IPS-15b (cell line): ENCODE measurements around the gene ACAP2.

Source experiments
- H3K27me3 ChIP-seq: one replicate; pipeline ENCODE4 v1.6.1; 2013; ENCODE audit warnings: low read length; ENCODE audit not compliant: control insufficient read depth, insufficient read depth
- H3K36me3 ChIP-seq: one replicate; pipeline ENCODE4 v1.6.1; 2013; ENCODE audit warnings: low read length; ENCODE audit not compliant: control insufficient read depth, insufficient read depth
- H3K4me1 ChIP-seq: one replicate; pipeline ENCODE4 v1.6.1; 2013; ENCODE audit warnings: mild to moderate bottlenecking, low read length; ENCODE audit not compliant: control insufficient read depth, insufficient read depth
- H3K4me3 ChIP-seq: one replicate; pipeline ENCODE4 v1.5.1; 2013; ENCODE audit warnings: low read depth, low read length
- H3K9ac ChIP-seq: one replicate; pipeline ENCODE4 v1.6.1; 2013; ENCODE audit warnings: low read depth, mild to moderate bottlenecking, low read length
- H3K9me3 ChIP-seq: one replicate; pipeline ENCODE4 v1.6.1; 2013; ENCODE audit warnings: mild to moderate bottlenecking, low read length; ENCODE audit not compliant: control insufficient read depth, insufficient read depth

ACAP2 gene

DNA sequence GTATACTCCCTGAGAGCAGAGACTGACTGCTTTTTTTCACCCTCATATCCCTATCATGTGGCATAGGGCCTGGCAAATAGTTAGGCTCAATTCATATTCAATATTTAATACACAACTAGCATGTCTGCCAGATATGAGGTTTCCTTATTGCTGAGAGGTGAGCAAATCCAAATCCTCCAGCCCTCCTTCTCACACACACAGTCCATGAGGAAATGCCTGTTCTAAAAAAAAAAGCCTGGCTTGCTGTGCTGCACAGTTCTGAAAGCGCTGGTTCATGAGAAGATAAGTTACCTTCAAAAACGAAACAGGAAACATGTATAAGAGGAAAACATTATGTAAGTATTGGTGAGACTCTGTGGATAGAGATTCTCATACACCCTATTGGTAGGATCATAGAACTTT is 15.5 kb upstream of the ACAP2 start:
- H3K9ac ChIP-seq = no peak overlapping the region
- no peaks in the 10 kb centered on the region for H3K9me3 ChIP-seq
- no peaks in the 10 kb centered on the region for H3K27me3 ChIP-seq
- H3K4me3 ChIP-seq = no peak overlapping the region
- no peaks in the 10 kb centered on the region for H3K36me3 ChIP-seq
- H3K4me1 ChIP-seq = no peaks in the 10 kb centered on the region

DNA sequence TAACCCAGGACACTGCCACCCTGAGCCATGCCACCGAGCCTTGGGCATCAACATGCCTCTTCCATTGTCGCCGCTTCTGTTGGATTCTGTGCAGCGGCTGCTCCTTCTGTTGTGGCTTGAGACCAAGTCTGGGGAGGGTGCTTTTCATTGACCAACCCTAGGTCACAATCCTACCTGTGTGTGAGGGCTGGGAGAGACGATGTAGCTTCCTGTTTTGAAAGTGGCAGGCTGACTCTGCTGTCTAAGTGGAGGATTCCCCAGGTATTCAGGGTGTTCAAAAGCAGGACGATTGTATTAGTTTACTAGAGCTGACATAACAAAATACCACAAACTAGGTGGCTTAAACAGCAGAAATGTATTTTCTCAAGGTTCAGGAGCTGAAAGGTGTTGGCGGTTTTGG is 13.0 kb upstream of the ACAP2 start:
- no peaks in the 10 kb centered on the region for H3K27me3 ChIP-seq
- no peak overlapping the region for H3K9ac ChIP-seq
- no peaks in the 10 kb centered on the region for H3K36me3 ChIP-seq
- no peak overlapping the region for H3K4me3 ChIP-seq
- no peaks in the 10 kb centered on the region for H3K9me3 ChIP-seq
- no peaks in the 10 kb centered on the region for H3K4me1 ChIP-seq

DNA sequence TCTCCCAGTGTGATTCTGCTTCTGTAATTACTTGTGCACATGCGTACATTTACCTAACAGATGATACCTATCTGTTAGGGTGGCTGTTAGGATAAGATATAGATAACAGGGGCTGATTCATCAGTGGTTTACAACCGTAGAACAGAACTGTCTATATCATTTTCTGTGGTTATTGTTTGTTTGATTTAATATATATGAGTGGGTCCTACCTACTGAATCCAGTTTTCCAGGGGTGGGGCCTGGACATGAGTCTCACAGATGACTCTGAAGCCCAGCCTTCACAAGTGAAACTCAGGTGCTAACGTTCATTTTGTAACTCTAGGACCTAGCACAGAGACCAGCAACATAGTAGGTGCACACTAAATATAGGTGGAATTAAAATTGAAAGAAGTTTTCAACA is 10.4 kb upstream of the ACAP2 start:
- Histone ChIP-seq H3K4me3 (no peak overlapping the region), H3K27me3 (no peaks in the 10 kb centered on the region), H3K9me3 (no peaks in the 10 kb centered on the region), H3K9ac (no peak overlapping the region), H3K36me3 (no peaks in the 10 kb centered on the region), H3K4me1 (no peaks in the 10 kb centered on the region)

DNA sequence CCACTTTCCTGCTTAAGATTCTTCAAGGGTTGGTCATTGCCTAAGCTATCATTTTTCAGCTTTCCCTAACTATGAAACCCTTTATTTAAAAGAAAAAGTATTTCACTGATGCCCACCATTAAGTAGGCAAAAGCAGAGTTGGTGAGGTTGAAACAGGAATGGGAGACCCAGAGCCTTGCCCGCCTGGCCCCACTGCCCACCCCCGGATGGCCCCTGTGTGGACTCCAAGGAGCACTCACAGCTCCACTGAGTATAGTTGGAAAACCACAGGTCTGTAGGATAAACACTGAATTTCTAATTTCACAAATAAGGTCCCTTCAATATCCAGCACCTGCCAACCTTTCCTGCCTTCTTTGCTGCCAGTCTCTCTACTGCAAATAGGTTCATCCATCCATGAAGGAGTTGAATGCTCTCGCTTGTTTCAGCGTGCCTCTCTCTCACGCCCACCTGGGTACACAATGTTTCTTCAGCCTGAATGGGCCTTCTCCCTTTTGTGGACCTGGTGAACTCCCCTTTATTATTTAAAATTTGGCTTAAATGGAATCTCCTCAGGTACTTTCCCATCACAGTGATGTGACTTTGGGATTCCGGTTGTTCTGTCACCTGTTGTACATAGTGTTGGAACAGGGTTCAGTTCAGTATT is 8.7 kb upstream of the ACAP2 start:
- Histone ChIP-seq H3K4me3 (no peak overlapping the region), H3K9me3 (no peaks in the 10 kb centered on the region), H3K27me3 (no peaks in the 10 kb centered on the region), H3K4me1 (no peaks in the 10 kb centered on the region), H3K9ac (no peak overlapping the region), H3K36me3 (no peaks in the 10 kb centered on the region)

DNA sequence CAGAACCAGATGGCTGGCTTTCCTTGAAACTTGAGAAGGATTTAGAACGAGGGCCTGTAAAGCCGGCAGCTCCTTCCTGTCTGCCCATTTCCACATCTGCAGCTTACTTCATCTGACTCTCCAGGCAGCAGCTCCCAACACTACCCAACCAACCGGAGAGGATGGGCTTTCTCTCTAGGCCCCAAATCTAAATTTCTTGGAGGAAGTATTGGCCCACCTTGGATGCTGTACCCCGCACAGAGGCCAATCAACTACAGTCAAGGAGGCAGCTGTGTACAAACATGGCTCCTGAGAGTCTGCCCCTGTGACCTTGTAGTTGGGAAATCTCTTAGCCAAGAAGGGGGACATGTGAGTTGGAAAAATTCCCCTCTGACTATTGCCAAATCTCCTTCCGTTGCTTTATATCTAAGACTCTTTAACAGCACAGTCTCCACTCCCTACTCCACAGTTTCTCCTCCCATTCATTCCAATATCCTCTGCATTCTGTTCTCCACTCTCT is 8.0 kb upstream of the ACAP2 start:
- no peaks in the 10 kb centered on the region for H3K27me3 ChIP-seq

DNA sequence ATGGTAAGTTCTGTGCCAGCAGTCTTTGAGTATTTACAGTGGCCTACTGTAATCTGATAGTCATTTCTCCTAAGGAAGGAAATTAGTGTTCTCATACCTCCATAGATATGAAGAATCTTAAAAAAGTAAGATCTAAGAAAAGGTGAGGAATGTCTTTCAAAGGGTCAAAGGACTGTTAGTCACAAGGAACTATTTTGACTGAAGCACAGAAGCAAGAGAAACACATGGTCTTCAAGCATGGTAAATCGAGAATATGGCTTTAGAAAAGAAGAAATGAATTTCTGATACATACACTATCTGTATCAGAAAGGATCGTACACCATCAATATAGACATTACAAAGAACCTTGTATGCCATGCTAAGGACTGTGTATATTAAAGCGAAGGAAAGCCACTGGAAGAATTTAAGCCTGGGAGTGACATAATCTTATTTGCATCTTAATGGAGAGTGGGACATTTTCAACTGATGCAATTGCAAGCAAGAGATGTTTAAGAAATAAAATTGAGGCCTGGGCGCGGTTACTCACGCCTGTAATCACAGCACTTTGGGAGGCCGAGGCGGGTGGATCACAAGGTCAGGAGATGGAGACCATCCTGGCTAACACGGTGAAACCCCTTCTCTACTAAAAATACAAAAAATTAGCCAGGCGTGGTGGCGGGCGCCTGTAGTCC is 5.5 kb upstream of the ACAP2 start:
- no peaks in the 10 kb centered on the region for H3K27me3 ChIP-seq

More for the DNA sequence above, 8.0 kb upstream of the ACAP2 start:
- no peak overlapping the region for H3K9ac ChIP-seq
- no peaks in the 10 kb centered on the region for H3K4me1 ChIP-seq
- H3K4me3 ChIP-seq = no peak overlapping the region
- no peaks in the 10 kb centered on the region for H3K9me3 ChIP-seq
- no peaks in the 10 kb centered on the region for H3K36me3 ChIP-seq

DNA sequence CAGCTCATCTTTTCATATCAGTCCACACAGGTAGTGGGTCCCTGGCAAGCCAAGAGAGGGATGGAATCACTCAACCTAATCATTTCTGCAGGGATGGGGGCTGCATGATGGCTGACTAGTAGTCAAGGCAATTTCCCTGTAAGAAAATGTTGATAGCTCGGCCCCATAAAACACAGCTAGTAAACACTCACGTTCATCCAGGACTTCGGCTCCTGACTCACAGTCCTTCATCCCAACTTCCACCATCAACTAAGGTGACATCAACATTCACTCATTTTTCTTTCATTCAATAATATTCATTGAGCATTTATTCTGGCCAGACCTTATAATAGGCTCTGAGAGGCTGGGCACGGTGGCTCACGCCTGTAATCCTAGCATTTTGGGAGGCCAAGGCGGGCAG is 4.4 kb upstream of the ACAP2 start:
- Histone ChIP-seq H3K4me3 (no peak overlapping the region), H3K9ac (no peak overlapping the region), H3K27me3 (no peaks in the 10 kb centered on the region), H3K36me3 (no peaks in the 10 kb centered on the region), H3K9me3 (no peaks in the 10 kb centered on the region), H3K4me1 (peaks cover 3% of the 10 kb centered on the region)

More for the DNA sequence above, 5.5 kb upstream of the ACAP2 start:
- peaks cover 3% of the 10 kb centered on the region for H3K4me1 ChIP-seq
- no peak overlapping the region for H3K9ac ChIP-seq
- H3K9me3 ChIP-seq = no peaks in the 10 kb centered on the region
- no peak overlapping the region for H3K4me3 ChIP-seq
- H3K36me3 ChIP-seq = no peaks in the 10 kb centered on the region

DNA sequence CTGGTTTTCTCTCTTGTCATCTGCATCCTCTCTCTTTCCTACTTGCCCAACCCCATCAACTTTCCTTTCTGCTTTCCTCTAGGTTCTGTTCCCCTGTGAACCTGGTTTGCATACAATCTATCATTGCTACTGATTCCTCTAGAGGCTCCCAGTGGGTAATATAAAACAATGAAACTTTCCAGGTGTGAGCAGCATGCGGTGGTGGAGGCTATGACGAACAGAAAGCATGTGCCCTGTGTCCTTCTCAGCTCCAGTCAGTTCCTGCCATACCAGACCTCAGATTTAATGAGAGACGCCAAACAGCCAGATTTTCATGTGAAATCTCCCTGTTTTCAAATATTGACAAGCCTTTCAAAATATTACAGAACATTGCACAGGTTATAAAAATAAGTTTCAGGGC is 3.5 kb upstream of the ACAP2 start:
- H3K36me3 ChIP-seq = no peaks in the 10 kb centered on the region
- peaks cover 3% of the 10 kb centered on the region for H3K4me1 ChIP-seq
- no peak overlapping the region for H3K4me3 ChIP-seq
- no peaks in the 10 kb centered on the region for H3K9me3 ChIP-seq
- no peak overlapping the region for H3K9ac ChIP-seq
- no peaks in the 10 kb centered on the region for H3K27me3 ChIP-seq

DNA sequence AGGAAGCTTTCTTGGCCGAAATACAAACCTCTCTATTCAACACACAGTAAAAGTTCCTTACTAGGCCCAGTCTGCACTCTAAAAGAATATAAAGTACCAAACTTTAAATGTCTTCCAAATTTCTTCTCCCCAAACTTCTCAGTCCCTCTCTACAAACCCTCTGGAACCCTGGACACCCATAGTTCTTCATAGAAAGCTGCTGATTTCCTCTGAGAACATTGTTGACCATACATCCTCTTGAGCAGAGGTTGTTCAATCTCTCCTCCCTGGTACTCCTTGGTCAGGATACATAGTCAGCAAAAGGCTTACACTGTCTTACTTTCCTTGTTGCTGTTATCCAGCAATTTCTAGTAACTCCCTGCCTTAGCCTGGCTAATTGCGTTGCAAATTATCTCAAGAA is 3.1 kb upstream of the ACAP2 start:
- Histone ChIP-seq H3K9ac (no peak overlapping the region), H3K4me3 (no peak overlapping the region), H3K36me3 (no peaks in the 10 kb centered on the region), H3K9me3 (no peaks in the 10 kb centered on the region), H3K4me1 (peaks cover 6% of the 10 kb centered on the region), H3K27me3 (no peaks in the 10 kb centered on the region)

DNA sequence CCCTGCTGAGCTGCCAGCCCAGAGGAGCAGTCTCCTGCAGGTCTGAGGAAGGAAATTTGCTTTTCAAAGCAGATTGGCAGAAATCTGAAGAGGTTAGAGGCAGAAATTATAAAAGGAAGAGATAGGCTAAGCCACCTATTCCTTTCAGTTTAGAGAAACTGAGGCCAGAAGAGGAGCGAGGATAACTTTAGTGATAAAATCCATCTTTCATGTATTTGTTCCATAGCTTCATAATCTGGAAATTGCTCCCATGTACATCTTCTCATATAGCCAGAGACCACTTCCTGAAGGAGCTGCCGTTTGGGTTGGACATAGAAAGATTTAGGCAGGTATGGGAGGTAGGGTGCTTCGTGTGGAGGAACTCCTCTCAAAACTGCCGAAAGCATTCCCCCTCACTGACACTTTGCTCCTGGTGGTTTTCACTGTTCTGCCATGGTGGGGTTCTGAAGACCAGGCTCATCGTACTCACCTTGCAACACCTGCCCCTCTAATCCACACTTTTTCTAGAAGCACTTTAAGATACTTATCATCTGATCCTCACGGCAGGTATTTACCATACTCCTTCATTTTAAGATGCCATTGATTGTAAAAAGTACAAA is 670 bp upstream of the ACAP2 start:
- Histone ChIP-seq H3K27me3 (no peaks in the 10 kb centered on the region), H3K9ac (peak overlapping the region; percentile 9), H3K4me3 (peak overlapping the region; percentile 50), H3K9me3 (no peaks in the 10 kb centered on the region), H3K36me3 (no peaks in the 10 kb centered on the region), H3K4me1 (peaks cover 6% of the 10 kb centered on the region)

DNA sequence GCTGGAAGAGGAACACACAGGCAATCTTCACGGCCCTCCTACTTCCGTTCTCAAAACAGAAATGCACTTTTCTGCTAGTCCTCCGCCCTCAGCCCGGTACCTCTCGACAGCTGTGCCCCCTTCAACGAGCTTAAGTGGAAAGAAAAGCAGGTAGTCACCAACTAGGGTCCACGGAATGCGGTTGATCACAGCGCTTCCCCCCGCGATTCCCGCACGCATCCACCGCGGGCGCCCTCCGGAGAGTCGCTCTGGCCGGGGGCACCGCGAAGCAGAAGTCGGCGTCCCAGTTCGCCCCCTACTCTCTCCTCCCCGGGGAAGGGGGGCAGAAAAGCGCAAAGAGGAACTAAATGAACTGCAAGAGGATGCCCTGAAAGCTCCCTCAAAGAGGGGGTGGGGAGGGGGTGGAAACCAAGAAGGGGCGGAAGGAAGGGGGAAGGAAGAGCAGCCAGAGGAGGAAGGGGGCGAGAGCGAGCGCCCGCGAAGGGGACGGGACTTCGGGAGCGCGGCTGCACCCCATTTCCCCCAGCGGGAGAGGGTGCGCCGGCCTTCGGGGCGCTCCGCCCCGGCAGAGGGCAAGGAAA is 738 bp downstream of the ACAP2 start:
- no peaks in the 10 kb centered on the region for H3K36me3 ChIP-seq
- H3K4me1 ChIP-seq = peaks cover 6% of the 10 kb centered on the region
- peak overlapping the region; percentile 89 for H3K4me3 ChIP-seq
- no peaks in the 10 kb centered on the region for H3K9me3 ChIP-seq
- peak overlapping the region; percentile 63 for H3K9ac ChIP-seq
- no peaks in the 10 kb centered on the region for H3K27me3 ChIP-seq
